Stimulated activated CD4-positive, alpha-beta T cell treated with anti-CD3 and anti-CD28 coated beads, Interleukin-12 subunit alpha, Interleukin-12 subunit beta, amount 100 ng/mL, for 24 hours (primary cell): ENCODE data around the gene ITGBL1.

Experiments
- DNase-seq, 2 experiments: peaks; one replicate each; pipeline ENCODE4 v3.0.0-alpha.2; 2020; ENCODE audit warnings: low read depth in 2 of 2

Gene ITGBL1

GRCh38 chr13:101698400-101698799, 245.9 kb downstream of the ITGBL1 start:
- DNase-seq: no peak

GRCh38 chr13:101700598-101700997, 248.1 kb downstream of the ITGBL1 start:
- DNase-seq: no peak

GRCh38 chr13:101703081-101703480, 250.6 kb downstream of the ITGBL1 start:
- DNase-seq: no peak

- no peak for DNase-seq
Measured at GRCh38 chr13:101703838-101704237, 251.4 kb downstream of the ITGBL1 start.

GRCh38 chr13:101706651-101707050, 254.2 kb downstream of the ITGBL1 start:
- no peak for DNase-seq

GRCh38 chr13:101707659-101708058, 255.2 kb downstream of the ITGBL1 start:
- no peak for DNase-seq

- DNase-seq: no peak
Measured at GRCh38 chr13:101708115-101708514, 255.6 kb downstream of the ITGBL1 start.

GRCh38 chr13:101709952-101710351, 257.5 kb downstream of the ITGBL1 start:
- DNase-seq: no peak

GRCh38 chr13:101711307-101712025, 259.0 kb downstream of the ITGBL1 start:
- no peak for DNase-seq

GRCh38 chr13:101712026-101712348, 259.5 kb downstream of the ITGBL1 start:
- DNase-seq: no peak

- DNase-seq: no peak
Measured at GRCh38 chr13:101714195-101714594, 261.7 kb downstream of the ITGBL1 start.

GRCh38 chr13:101717353-101717752, 264.9 kb downstream of the ITGBL1 start:
- no peak for DNase-seq

GRCh38 chr13:101718496-101718895, 266.0 kb downstream of the ITGBL1 start:
- no peak for DNase-seq

GRCh38 chr13:101726681-101727080, 274.2 kb downstream of the ITGBL1 start:
- DNase-seq: no peak

- no peak for DNase-seq
Measured at GRCh38 chr13:101727118-101727517, 274.6 kb downstream of the ITGBL1 start.

- DNase-seq: no peak
Measured at GRCh38 chr13:101728021-101728420, 275.5 kb downstream of the ITGBL1 start.

GRCh38 chr13:101728615-101729014, 276.1 kb downstream of the ITGBL1 start:
- DNase-seq: no peak

- DNase-seq: no peak
Measured at GRCh38 chr13:101730420-101731000, 278.0 kb downstream of the ITGBL1 start.

GRCh38 chr13:101736566-101736965, 284.1 kb downstream of the ITGBL1 start:
- DNase-seq: no peak

GRCh38 chr13:101738336-101738735, 285.9 kb downstream of the ITGBL1 start:
- DNase-seq: no peak

GRCh38 chr13:101739382-101740178, 287.1 kb downstream of the ITGBL1 start:
- no peak for DNase-seq

GRCh38 chr13:101746513-101746912, 294.0 kb downstream of the ITGBL1 start:
- DNase-seq: no peak

- no peak for DNase-seq
Measured at GRCh38 chr13:101747039-101747438, 294.6 kb downstream of the ITGBL1 start.
